ENCODE data around the gene MRAP. TPM values are rescaled to one million over a fixed set of nuclear protein-coding genes. Genes with fewer than 3 reads are reported as not detected.

The MRAP gene
- total RNA-seq, 1 donor from 2014 or later: not detected

- no peak overlapping the region for H3K27ac Mint-ChIP-seq
- H3K9me3 Mint-ChIP-seq: peaks cover 11% of the 10 kb centered on the region
- no peak for DNase-seq (ENCODE audit: low spot score in 2 of 2, unreplicated experiment in 2 of 2)
- no peak for TF ChIP-seq CTCF (IDR thresholded peaks at IDR 0.05; ENCODE audit: unreplicated experiment)
- no peaks in the 10 kb centered on the region for H3K27me3 Mint-ChIP-seq (ENCODE audit: low read depth)
- no peak overlapping the region for H3K4me3 Mint-ChIP-seq
- peaks cover 4% of the 10 kb centered on the region for H3K36me3 Mint-ChIP-seq
- peaks cover 15% of the 10 kb centered on the region for H3K4me1 Mint-ChIP-seq
These were observed 17.1 kb upstream of the MRAP start for GRCh38 chr21:32281531-32281930.

GRCh38 chr21:32282992-32283391 lies 15.7 kb upstream of the MRAP start:
- H3K27me3 Mint-ChIP-seq (ENCODE audit: low read depth): no peaks in the 10 kb centered on the region
- peaks cover 18% of the 10 kb centered on the region for H3K9me3 Mint-ChIP-seq
- H3K27ac Mint-ChIP-seq: no peak overlapping the region
- H3K36me3 Mint-ChIP-seq: peaks cover 6% of the 10 kb centered on the region
- TF ChIP-seq CTCF (IDR thresholded peaks at IDR 0.05; ENCODE audit: unreplicated experiment): no peak
- no peak overlapping the region for H3K4me3 Mint-ChIP-seq
- DNase-seq (ENCODE audit: low spot score in 2 of 2, unreplicated experiment in 2 of 2): no peak
- peaks cover 11% of the 10 kb centered on the region for H3K4me1 Mint-ChIP-seq

GRCh38 chr21:32285476-32285875 lies 13.2 kb upstream of the MRAP start:
- no peaks in the 10 kb centered on the region for H3K27me3 Mint-ChIP-seq (ENCODE audit: low read depth)
- TF ChIP-seq CTCF (IDR thresholded peaks at IDR 0.05; ENCODE audit: unreplicated experiment): no peak
- peaks cover 6% of the 10 kb centered on the region for H3K36me3 Mint-ChIP-seq
- H3K9me3 Mint-ChIP-seq: peaks cover 31% of the 10 kb centered on the region
- no peak overlapping the region for H3K4me3 Mint-ChIP-seq
- DNase-seq (ENCODE audit: low spot score in 2 of 2, unreplicated experiment in 2 of 2): no peak
- no peak overlapping the region for H3K27ac Mint-ChIP-seq
- no peaks in the 10 kb centered on the region for H3K4me1 Mint-ChIP-seq

- H3K9me3 Mint-ChIP-seq: no peaks in the 10 kb centered on the region
- H3K4me1 Mint-ChIP-seq: no peaks in the 10 kb centered on the region
- no peak for TF ChIP-seq CTCF (IDR thresholded peaks at IDR 0.05; ENCODE audit: unreplicated experiment)
- no peak overlapping the region for H3K27ac Mint-ChIP-seq
- H3K27me3 Mint-ChIP-seq (ENCODE audit: low read depth): no peaks in the 10 kb centered on the region
- H3K36me3 Mint-ChIP-seq: peaks cover 18% of the 10 kb centered on the region
- DNase-seq (ENCODE audit: low spot score in 2 of 2, unreplicated experiment in 2 of 2): no peak
- no peak overlapping the region for H3K4me3 Mint-ChIP-seq
These were observed 1.2 kb upstream of the MRAP start for GRCh38 chr21:32297449-32297848.

- H3K4me1 Mint-ChIP-seq: no peaks in the 10 kb centered on the region
- H3K27me3 Mint-ChIP-seq (ENCODE audit: low read depth): no peaks in the 10 kb centered on the region
- H3K36me3 Mint-ChIP-seq: peaks cover 18% of the 10 kb centered on the region
- H3K9me3 Mint-ChIP-seq: no peaks in the 10 kb centered on the region
- no peak for TF ChIP-seq CTCF (IDR thresholded peaks at IDR 0.05; ENCODE audit: unreplicated experiment)
- H3K4me3 Mint-ChIP-seq: no peak overlapping the region
- no peak for DNase-seq (ENCODE audit: low spot score in 2 of 2, unreplicated experiment in 2 of 2)
- H3K27ac Mint-ChIP-seq: no peak overlapping the region
These were observed 501 bp upstream of the MRAP start for GRCh38 chr21:32298148-32298559.

- H3K4me3 Mint-ChIP-seq: no peak overlapping the region
- no peaks in the 10 kb centered on the region for H3K27me3 Mint-ChIP-seq (ENCODE audit: low read depth)
- no peak for TF ChIP-seq CTCF (IDR thresholded peaks at IDR 0.05; ENCODE audit: unreplicated experiment)
- H3K9me3 Mint-ChIP-seq: no peaks in the 10 kb centered on the region
- H3K4me1 Mint-ChIP-seq: no peaks in the 10 kb centered on the region
- H3K36me3 Mint-ChIP-seq: peaks cover 18% of the 10 kb centered on the region
- DNase-seq (ENCODE audit: low spot score in 2 of 2, unreplicated experiment in 2 of 2): no peak
- H3K27ac Mint-ChIP-seq: no peak overlapping the region
These were observed 1.0 kb downstream of the MRAP start for GRCh38 chr21:32299695-32300094.

Data from mesothelial cell of epicardium (in vitro differentiated cells).